GM19372 (cell line): Measurements from ENCODE around the gene WNK1.
"Not testable (repeated sequence)": the region's sequence is repeated elsewhere in the genome, so short reads cannot be mapped to it uniquely, and the experiment has no call there.

ENCODE experiments used
- ATAC-seq: cut with Tn5 transposase; IDR thresholded peaks from one replicate; pipeline ENCODE4 v1.9.1; 2021; ENCODE audit warnings: mild to moderate bottlenecking, low read depth, moderate library complexity; ENCODE audit not compliant: unreplicated experiment

WNK1 gene

GRCh38 chr12:751999-752694, at the start of gene WNK1:
Gene WNK1 (plus strand): TSS chr12:752579. CDS start chr12:753566, 987 bp downstream.
- ATAC-seq: peak; percentile 54

- no peak for ATAC-seq
Measured at GRCh38 chr12:704516-705242, 47.7 kb upstream of the WNK1 start.

GRCh38 chr12:708084-708483, 44.3 kb upstream of the WNK1 start:
- ATAC-seq: not testable (repeated sequence)

- no peak for ATAC-seq
Measured at GRCh38 chr12:709455-710020, 42.8 kb upstream of the WNK1 start.

DNA sequence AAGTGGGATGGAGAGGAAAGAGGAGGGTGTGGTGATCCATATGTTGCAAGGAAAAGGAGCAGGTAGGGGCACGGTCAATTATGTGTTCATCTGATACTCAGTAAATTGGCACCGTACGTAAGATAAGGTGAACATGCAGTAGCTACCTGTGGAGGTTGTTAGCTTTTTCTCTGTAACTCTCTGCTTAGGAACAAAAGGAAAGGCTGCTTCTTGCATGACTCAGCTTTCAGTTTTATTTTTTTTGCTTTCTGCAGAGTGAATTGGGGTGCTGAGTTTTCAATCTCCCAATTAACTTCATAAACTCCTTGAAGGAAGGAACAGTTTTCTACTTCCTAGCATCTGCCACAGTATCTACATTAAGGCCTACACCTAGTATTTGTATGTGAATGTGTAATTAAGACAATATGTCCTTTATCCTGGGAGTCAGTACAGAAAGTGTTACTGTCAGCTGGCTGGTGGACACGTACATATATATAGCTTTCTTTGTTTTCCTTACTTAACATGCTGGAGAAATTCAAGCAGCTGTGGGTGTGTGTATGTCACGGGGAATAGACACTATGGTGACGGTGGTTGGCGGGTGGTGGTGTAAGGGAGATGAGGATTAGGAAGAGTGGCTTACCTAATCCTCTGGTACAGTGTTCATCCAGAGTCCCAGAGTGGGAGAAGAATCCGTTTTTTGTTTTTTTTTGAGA, 40.1 kb upstream of the WNK1 start:
- no peak for ATAC-seq

DNA sequence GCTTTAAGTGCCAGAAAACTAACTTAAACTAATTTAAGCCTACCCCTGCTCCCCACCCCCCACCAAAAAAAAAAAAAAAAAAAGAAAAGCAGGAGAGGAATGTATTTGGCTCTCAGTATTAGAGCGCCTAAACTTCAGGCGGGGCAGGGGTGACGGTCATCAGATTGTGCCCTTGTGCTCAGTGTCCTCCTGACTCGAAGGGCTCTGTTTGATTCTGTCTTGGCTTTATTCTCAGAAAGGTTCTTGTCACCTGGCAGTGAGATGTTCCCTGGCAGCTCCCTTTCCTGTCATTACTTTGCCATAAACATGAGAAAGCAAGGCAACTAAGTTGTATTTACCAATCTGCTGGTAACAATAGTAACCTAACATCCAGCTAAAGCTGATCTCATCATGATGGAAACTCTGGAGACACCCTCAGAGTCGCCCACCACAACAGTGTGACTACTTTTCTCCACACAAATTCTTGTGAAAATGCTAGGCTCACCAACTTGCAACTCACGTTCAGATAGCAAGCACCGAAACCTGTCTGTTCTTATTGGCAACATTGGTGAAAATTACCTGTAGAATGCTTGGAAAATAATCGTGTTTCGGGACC, 39.0 kb upstream of the WNK1 start:
- ATAC-seq: no peak

DNA sequence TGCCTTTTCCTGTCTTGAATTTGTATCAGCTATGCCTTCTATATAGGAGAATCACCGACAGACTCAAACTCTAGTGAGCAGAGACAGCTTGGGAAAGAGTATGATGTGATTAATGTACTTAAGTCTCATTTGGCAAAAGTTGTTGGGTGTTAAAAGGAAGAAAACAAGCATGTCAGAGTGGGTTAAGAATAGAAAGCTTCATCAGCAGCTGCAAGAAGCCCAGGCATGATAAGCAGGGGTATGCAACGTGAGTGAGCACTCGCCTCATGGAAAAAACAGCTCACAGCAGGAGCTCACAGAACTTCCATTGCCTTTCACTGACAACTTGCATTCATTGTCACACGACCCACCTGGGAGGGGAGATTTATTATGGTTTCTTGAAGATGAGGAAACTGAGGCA, 35.9 kb upstream of the WNK1 start:
- no peak for ATAC-seq

GRCh38 chr12:718756-719102, 33.6 kb upstream of the WNK1 start:
- ATAC-seq: no peak

DNA sequence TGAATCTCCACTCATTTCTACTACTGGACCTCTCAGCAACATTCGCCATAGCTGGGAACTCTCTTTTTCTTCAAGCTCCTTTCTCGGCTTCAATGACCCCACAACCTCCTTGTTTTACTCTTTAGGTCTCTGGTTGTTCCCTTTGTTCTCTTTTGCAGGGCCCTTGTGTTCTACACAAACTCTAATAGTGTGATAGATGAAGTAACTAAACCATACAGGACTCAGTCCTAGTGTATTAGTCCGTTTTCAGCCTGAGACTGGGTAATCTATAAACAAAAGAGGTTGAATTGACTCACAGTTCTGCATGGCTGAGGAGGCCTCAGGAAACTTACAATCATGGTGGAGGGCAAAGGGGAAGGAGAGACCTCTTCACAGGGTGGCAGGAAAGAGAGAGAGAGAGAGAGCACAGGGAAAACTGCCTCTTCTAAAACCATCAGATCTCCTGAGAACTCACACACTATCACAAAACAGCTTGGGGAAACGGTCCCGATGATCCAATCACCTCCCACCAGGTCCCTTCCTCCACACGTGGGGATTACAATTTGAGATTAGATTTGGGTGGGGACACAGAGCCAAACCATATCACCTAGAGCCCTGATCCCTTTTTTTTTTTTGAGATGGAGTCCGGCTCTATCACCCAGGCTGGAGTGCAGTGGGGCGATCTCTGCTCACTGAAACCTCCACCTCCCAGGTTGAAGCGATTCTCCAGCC, 32.0 kb upstream of the WNK1 start:
- no peak for ATAC-seq

DNA sequence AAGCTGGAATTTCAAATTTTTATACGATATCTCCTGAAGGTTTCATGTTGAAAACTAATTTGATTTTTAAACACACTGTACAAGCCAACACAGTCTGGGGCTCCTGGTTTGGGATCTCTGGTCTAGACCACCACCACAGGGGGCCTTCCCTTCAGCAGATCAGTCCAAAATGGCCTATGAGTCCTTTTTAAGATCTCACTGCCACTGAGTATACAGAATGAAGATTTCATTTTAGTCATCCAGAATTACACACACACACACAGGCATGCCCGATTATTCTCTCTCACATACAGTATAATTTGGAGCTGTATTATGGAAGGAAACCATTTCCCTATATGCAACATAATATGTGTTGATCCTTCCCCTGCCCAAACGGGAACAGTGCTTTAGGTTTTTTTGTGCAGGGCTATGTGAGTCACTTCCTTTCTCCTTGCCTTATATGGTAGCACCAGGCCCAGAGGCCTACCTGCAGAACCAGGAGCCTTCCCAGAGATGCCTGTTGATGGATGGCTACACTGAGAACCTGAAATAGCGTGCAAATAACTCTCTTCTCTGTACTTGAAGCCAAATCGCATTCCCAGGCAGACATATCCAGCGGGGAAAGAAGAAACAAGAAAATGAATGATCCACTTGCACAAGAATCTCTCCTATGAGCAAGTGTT, 28.1 kb upstream of the WNK1 start:
- ATAC-seq: no peak

DNA sequence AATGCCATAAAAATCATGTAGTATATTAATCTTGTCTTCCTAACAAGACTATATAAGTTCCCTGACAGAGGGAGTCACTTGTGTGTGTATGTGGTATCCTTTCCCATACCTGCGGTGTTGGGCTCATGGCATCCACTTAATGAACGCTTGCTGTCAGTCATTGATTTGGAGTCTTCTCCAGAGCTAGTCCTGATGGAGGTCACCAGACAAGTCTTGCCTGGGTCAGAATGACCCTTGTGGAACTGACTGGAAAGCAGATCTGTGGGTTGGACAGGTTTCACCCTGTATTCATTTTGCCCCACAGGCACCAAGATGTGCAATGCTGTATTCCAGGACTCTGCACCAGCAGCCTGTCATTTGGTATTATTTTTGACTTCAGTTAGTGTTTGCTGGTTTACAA, 27.3 kb upstream of the WNK1 start:
- no peak for ATAC-seq

- ATAC-seq: no peak
Measured at GRCh38 chr12:726281-727140, 25.9 kb upstream of the WNK1 start.

GRCh38 chr12:727321-727720, 25.1 kb upstream of the WNK1 start:
- no peak for ATAC-seq

DNA sequence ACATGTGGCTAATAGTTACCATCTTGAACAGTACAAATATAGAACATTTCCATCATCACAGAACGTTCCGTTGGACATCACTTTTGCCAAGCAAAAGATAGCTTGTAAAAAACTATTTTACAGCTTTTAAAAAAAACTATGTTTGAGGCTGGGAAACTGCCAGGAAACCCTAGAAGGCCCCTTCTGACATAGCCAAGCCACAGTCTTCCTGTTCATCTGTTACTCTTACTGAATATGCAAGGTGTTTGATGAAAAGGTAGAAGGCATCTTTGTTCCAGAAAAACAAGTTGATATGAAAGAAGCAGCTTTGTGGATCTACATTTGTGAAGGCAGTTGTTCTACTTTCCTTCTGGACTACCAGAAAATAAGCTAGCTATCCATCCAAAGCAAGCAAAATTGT, 23.6 kb upstream of the WNK1 start:
- ATAC-seq: no peak

DNA sequence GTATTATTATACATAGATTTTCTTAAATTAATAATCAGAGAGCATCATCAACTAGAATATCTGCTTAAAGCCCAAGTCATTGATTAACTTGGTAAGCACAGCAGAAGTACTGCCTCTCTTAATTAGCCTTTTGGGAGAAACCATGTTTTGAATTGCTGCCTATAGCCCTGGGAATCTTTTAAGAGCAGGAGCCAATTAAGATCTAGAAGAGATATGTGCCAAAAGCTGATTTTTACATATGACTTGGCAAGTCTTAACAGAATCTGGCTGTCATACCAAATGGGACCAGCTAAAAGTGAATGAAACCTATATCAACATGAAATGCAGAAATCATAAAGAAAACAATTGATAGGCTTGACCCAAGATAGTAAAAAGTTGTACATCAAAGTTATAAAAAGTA, 23.2 kb upstream of the WNK1 start:
- no peak for ATAC-seq

- ATAC-seq: no peak
Measured at GRCh38 chr12:730550-730949, 21.8 kb upstream of the WNK1 start.

GRCh38 chr12:737122-737739, 15.1 kb upstream of the WNK1 start:
- ATAC-seq: no peak

GRCh38 chr12:738712-739111, 13.7 kb upstream of the WNK1 start:
- ATAC-seq: no peak

DNA sequence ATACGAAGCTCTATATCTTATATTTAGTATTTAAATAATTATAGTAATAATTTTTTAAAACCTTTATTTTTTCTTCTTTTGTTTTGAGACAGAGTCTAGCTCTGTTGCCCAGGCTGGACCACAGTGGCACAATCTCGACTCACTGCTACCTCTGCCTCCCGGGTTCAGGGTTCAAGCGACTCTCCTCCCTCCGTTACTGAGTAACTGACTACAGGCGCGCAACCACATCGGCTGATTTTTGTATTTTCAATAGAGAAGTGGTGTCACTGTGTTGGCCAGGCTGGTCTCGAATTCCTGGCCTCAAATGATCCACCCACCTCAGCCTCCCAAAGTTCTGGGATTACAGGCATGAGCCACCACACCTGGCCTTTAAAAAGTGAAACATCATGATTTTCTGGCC, 13.0 kb upstream of the WNK1 start:
- no peak for ATAC-seq
